K562 (cell line): ENCODE data around the gene SUSD3. TPM values are rescaled to one million over a fixed set of nuclear protein-coding genes. Genes with fewer than 3 reads are reported as not detected.

Source experiments
- CCNT2 ChIP-seq: IDR thresholded peaks from 2 replicates; pipeline ENCODE4 v1.6.1; 2011; ENCODE audit warnings: borderline replicate concordance, low read depth, mild to moderate bottlenecking, moderate library complexity, mixed read lengths, low read length; ENCODE audit not compliant: insufficient read length; ENCODE audit errors: extremely low read depth
- ERF ChIP-seq: fragments of 450-650 bp; formaldehyde crosslinking; IDR thresholded peaks from 2 replicates; pipeline ENCODE4 v1.4.0; 2020; ENCODE audit warnings: mild to moderate bottlenecking, mixed read lengths
- FOS ChIP-seq: IDR thresholded peaks from 3 replicates; pipeline ENCODE4 v1.6.1; 2011; ENCODE audit not compliant: insufficient read length; ENCODE audit errors: extremely low read depth
- HSF4 ChIP-seq: fragments of 250-450 bp; sonication (Bioruptor Pico); IDR thresholded peaks from 2 replicates; pipeline ENCODE4 v2.1.2; 2022; ENCODE audit warnings: mild to moderate bottlenecking, moderate library complexity, borderline replicate concordance
- KLF1 ChIP-seq: fragments of 450-650 bp; IDR thresholded peaks from 2 replicates; pipeline ENCODE4 v1.6.1; 2016; ENCODE audit warnings: missing genetic modification characterization, missing compliant biosample characterization
- MEF2D ChIP-seq: conservative IDR thresholded peaks from 2 replicates; pipeline ENCODE4 v1.6.1; 2016; ENCODE audit warnings: low read depth, missing genetic modification characterization, missing compliant biosample characterization
- MTA3 ChIP-seq: fragments of 450-650 bp; formaldehyde crosslinking; IDR thresholded peaks from 2 replicates; pipeline ENCODE4 v1.6.1; 2017; ENCODE audit warnings: mild to moderate bottlenecking, borderline replicate concordance
- MXI1 ChIP-seq: IDR thresholded peaks from 2 replicates; pipeline ENCODE4 v1.6.1; 2011; ENCODE audit warnings: low read depth, mild to moderate bottlenecking, improper control_type of control experiment, low read length
- NCOA2 ChIP-seq, 2 experiments: fragments of 450-650 bp; IDR thresholded peaks; 2 replicates each; pipeline ENCODE4 v1.6.1; 2018; ENCODE audit warnings: mild to moderate bottlenecking in 2 of 2, moderate library complexity in 1 of 2; ENCODE audit not compliant: partially characterized antibody in 2 of 2
- NELFE ChIP-seq: IDR thresholded peaks from 2 replicates; pipeline ENCODE4 v1.6.1; 2011; ENCODE audit warnings: mild to moderate bottlenecking; ENCODE audit not compliant: insufficient read depth, insufficient read length
- PCBP1 ChIP-seq: fragments of 200-400 bp; formaldehyde crosslinking; IDR thresholded peaks from 2 replicates; pipeline ENCODE4 v1.6.1; 2018; ENCODE audit warnings: mild to moderate bottlenecking, low read depth, low read length; ENCODE audit not compliant: poor library complexity, severe bottlenecking
- PRDM10 ChIP-seq: fragments of 450-650 bp; IDR thresholded peaks from 2 replicates; pipeline ENCODE4 v1.6.1; 2018; ENCODE audit not compliant: partially characterized antibody
- RBM14 ChIP-seq: fragments of 200-400 bp; formaldehyde crosslinking; IDR thresholded peaks from 2 replicates; pipeline ENCODE4 v1.6.1; 2018; ENCODE audit warnings: low read depth, mild to moderate bottlenecking, low read length, moderate library complexity, borderline replicate concordance; ENCODE audit not compliant: insufficient read depth
- RNF2 ChIP-seq: sonication (generic); IDR thresholded peaks from 2 replicates; pipeline ENCODE4 v1.6.1; 2016
- SLC30A9 ChIP-seq: fragments of 250-450 bp; sonication (Bioruptor Pico); IDR thresholded peaks from 2 replicates; pipeline ENCODE4 v1.8.0; 2022; ENCODE audit warnings: mild to moderate bottlenecking, moderate library complexity
- STAG1 ChIP-seq: sonication (generic); formaldehyde crosslinking; IDR thresholded peaks from 2 replicates; pipeline ENCODE4 v1.5.0; 2020; ENCODE audit warnings: missing genetic modification reagents, borderline replicate concordance
- TAF7 ChIP-seq: fragments of 450-650 bp; IDR thresholded peaks from 2 replicates; pipeline ENCODE4 v1.6.1; 2016; ENCODE audit warnings: missing genetic modification characterization, missing compliant biosample characterization
- ZBTB7A ChIP-seq: IDR thresholded peaks from 2 replicates; pipeline ENCODE4 v1.6.1; 2011; ENCODE audit warnings: low read depth, mild to moderate bottlenecking, low read length, moderate library complexity, borderline replicate concordance; ENCODE audit not compliant: control insufficient read depth
- ZNF253 ChIP-seq: fragments of 250-450 bp; sonication (Bioruptor Pico); conservative IDR thresholded peaks from 2 replicates; pipeline ENCODE4 v1.6.1; 2021; ENCODE audit warnings: mild to moderate bottlenecking
- ZNF507 ChIP-seq: conservative IDR thresholded peaks from 2 replicates; pipeline ENCODE4 v1.6.1; 2017; ENCODE audit warnings: missing genetic modification characterization, missing compliant biosample characterization
- polyA plus RNA-seq, 8 experiments: library from polyadenylated mRNA; depleted of rRNA in 4 of 8; stranded (reverse) in 5 of 8; unstranded in 3 of 8; fragments of >200 nt; fragmentation: Nextera tagmentation in 2 of 8; fragmentation: Illumina TruSeq in 1 of 8; extraction: Ambion mirVana in 2 of 8; extraction: Trizol in 1 of 8; gene quantifications; 2 replicates each; pipeline versions ENCODE4 v1.2.1 to v1.2.3, GENCODE V29; 2011 to 2014; ENCODE audit warnings: inconsistent platforms in 1 of 8, missing spikeins in 1 of 8
- total RNA-seq, 7 experiments: library from RNA; depleted of rRNA in 6 of 7; stranded (reverse); fragments of >200 nt in 6 of 7; fragmentation: Illumina TruSeq in 2 of 7; extraction: Trizol in 2 of 7; gene quantifications; 2 replicates each; pipeline versions ENCODE4 v1.2.1 to v1.2.3, GENCODE V29; 2011 to 2021; ENCODE audit warnings: low replicate concordance in 1 of 7
- TF ChIP-seq, protein P1 (sequence below): sonication (generic); formaldehyde crosslinking; IDR thresholded peaks from 2 replicates; pipeline ENCODE4 v1.8.0; 2022; ENCODE audit warnings: missing genetic modification reagents, mild to moderate bottlenecking, borderline replicate concordance
- TF ChIP-seq, protein P2 (sequence below), 2 experiments: fragments of 450-650 bp in 1 of 2; sonication (generic) in 1 of 2; formaldehyde crosslinking in 1 of 2; IDR thresholded peaks in 1 of 2; conservative IDR thresholded peaks in 1 of 2; 2 replicates each; pipeline versions ENCODE4 v1.6.1 to v1.8.1; 2016 to 2023; ENCODE audit warnings: mild to moderate bottlenecking in 2 of 2, moderate library complexity in 2 of 2, inconsistent platforms in 1 of 2, missing genetic modification reagents in 1 of 2

The SUSD3 gene
- total and polyA plus RNA-seq, 9 of the 15 experiments (the other 6 are each of a cell fraction or from before 2014, with no cell fraction given), result 1.3 to 21.7 (median 11.4) TPM

GRCh38 chr9:93095205-93096130, 37.0 kb downstream of the SUSD3 start (continued):
- TF ChIP-seq, protein P1, sequence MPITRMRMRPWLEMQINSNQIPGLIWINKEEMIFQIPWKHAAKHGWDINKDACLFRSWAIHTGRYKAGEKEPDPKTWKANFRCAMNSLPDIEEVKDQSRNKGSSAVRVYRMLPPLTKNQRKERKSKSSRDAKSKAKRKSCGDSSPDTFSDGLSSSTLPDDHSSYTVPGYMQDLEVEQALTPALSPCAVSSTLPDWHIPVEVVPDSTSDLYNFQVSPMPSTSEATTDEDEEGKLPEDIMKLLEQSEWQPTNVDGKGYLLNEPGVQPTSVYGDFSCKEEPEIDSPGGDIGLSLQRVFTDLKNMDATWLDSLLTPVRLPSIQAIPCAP (CRISPR knock-in tag), result no peak
- TF ChIP-seq KLF1 (tag) (peak; percentile 75; the same call in 1 of the 2 replicates), STAG1 (CRISPR knock-in tag) (no peak), TAF7 (tag) (no peak; the same call in 1 of the 2 replicates), ZNF253 (CRISPR knock-in tag) (no peak), PRDM10 (peak; percentile 55), ZNF507 (tag) (no peak), RBM14 (no peak), MTA3 (peak; percentile 67; the same call in 1 of the 2 replicates), RNF2 (no peak), ERF (CRISPR knock-in tag) (no peak), MXI1 (no peak), NCOA2 (IDR thresholded peaks at IDR 0.05; ENCODE audit: partially characterized antibody in 2 of 2) (no peak), NELFE (no peak), MEF2D (tag) (no peak), PCBP1 (no peak), CCNT2 (peak; percentile 80), ZBTB7A (peak; percentile 84; the same call in 1 of the 2 replicates), FOS (no peak), HSF4 (no peak), SLC30A9 (CRISPR knock-in tag) (no peak)
- TF ChIP-seq, protein P2, sequence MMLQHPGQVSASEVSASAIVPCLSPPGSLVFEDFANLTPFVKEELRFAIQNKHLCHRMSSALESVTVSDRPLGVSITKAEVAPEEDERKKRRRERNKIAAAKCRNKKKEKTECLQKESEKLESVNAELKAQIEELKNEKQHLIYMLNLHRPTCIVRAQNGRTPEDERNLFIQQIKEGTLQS (IDR thresholded peaks at IDR 0.05), result no peak
- TF ChIP-seq, protein P2 (CRISPR knock-in tag; conservative IDR thresholded peaks at IDR 0.05), result no peak
